ENCODE results near the gene SLC26A3.
A peak's percentile ranks its signal among the peaks of the same experiment; 100 is the strongest.

Gene SLC26A3

DNA sequence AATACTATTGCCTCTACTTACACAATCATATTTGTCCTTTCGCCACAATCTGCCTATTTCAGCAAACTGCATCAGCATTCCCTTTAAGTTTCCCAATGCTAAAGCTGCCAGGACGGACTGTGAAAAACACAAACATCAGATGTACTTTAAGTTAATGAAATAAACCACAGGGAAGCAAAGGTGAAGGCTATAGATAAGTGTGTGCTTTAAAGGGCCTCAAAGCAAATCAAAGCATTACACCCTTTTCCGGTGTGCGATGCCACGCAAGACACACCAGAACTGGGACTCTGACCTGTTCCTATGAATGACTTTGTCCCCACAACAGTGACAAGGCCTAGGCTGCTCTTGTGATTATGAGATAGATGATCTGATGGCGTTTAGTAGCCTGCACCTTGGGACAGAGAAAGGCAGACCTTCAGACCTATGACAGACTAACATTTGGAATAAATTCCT, 23.4 kb downstream of the SLC26A3 start:
- no peak overlapping the region for H3K27ac ChIP-seq
- TF ChIP-seq, protein P1, sequence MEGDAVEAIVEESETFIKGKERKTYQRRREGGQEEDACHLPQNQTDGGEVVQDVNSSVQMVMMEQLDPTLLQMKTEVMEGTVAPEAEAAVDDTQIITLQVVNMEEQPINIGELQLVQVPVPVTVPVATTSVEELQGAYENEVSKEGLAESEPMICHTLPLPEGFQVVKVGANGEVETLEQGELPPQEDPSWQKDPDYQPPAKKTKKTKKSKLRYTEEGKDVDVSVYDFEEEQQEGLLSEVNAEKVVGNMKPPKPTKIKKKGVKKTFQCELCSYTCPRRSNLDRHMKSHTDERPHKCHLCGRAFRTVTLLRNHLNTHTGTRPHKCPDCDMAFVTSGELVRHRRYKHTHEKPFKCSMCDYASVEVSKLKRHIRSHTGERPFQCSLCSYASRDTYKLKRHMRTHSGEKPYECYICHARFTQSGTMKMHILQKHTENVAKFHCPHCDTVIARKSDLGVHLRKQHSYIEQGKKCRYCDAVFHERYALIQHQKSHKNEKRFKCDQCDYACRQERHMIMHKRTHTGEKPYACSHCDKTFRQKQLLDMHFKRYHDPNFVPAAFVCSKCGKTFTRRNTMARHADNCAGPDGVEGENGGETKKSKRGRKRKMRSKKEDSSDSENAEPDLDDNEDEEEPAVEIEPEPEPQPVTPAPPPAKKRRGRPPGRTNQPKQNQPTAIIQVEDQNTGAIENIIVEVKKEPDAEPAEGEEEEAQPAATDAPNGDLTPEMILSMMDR (conservative IDR thresholded peaks at IDR 0.05) = no peak

DNA sequence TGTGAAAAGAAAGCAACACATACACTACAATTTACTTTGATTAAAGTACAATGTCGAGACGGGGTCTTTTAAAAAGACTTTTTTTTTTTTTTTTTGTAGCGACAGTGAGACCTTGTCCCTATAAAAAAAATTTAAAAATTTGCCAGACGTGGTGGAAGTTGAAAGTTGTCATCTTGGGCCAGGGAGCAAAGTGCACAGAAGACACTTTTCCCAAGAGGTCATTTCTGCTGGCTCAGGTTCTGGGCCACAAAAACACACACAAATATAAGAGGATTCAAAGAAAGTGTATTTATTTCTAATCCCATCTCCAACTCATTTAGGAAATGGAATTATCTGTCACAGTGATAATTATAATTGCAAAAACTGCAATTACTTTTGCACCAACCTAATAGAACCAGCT, 24.7 kb downstream of the SLC26A3 start:
- TF ChIP-seq, protein P1 (conservative IDR thresholded peaks at IDR 0.05) = no peak
- H3K27ac ChIP-seq = peak overlapping the region; percentile 41; the same call in 1 of the 2 replicates

DNA sequence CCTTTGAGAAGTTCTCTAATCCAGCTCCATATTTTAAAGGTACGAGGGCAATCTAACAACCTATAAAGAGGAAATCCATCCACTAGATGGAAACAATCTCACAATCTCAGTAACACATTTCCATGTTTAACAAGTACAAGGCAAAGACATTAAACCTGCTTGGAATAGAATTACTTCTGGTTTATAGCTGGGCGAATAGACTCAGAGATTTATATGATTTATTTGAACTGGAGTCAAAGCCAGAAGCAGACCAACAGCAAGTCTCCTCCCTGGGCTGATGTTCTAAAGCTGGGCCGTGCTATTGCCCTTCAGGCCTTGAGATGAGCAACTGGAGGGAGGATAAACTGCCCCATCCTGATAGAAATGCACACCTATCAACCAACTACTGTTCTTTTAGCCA, 25.3 kb downstream of the SLC26A3 start:
- peak overlapping the region; percentile 41; the same call in 1 of the 2 replicates for H3K27ac ChIP-seq
- TF ChIP-seq, protein P1 (conservative IDR thresholded peaks at IDR 0.05) = peak; percentile 46

DNA sequence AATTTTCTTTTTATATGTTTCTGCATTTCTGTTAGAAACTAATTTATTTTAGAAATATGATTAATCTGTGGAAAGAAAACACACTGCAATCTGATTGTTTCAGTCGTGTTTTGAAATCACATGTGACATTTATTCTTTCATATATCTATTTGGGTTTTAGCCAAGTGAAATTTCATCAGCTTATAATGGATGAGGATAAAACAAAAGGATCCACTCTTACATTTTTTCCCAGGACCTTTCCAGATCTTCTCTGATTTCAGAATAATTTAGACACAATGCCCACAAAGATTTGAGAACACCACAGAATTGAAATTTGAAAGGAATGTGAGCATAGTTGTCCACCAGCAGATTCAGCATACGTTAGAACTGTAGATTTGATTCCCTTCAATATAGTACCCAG, 30.0 kb downstream of the SLC26A3 start:
- TF ChIP-seq, protein P1 (conservative IDR thresholded peaks at IDR 0.05) = no peak
- no peak overlapping the region for H3K27ac ChIP-seq

DNA sequence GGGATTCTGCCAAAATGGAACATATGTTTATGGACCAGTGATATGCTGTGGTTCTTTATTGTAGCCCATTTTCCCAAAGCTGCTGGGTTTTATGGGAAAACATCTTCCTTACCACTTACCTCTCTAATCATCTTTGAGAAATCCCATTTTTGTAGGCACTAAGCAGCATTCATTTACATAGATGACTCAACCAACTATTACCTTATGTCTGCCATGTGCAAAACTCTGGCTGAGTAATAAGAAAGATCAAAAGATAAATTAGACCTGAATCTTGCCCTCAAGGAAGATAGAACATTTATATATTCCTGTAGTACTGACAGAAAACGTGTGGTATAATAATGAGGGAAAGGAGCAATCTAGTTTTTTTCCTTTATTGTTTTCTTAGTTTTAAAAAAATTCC, 34.8 kb downstream of the SLC26A3 start:
- no peak overlapping the region for H3K27ac ChIP-seq
- TF ChIP-seq, protein P1 (conservative IDR thresholded peaks at IDR 0.05) = no peak

DNA sequence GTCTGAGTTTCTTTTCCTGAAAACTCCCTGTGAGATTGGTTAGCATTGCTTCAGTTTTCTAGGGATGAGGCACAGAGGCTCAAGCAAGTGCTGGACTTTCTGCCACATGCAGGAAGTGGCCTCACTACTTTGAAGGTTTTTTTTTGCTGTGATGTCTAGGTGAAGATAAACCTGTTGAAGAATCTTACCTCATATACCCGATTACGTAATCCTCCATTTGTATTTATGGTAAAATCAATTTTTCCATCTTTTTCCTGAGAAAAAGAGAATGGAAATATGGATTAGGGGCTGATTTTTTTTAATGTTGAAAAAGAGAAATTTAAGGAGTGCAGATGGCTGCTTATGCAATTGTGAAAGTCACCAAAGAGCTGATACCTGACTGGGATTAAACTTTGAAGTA, 35.6 kb downstream of the SLC26A3 start:
- TF ChIP-seq, protein P1 (conservative IDR thresholded peaks at IDR 0.05) = no peak
- no peak overlapping the region for H3K27ac ChIP-seq

DNA sequence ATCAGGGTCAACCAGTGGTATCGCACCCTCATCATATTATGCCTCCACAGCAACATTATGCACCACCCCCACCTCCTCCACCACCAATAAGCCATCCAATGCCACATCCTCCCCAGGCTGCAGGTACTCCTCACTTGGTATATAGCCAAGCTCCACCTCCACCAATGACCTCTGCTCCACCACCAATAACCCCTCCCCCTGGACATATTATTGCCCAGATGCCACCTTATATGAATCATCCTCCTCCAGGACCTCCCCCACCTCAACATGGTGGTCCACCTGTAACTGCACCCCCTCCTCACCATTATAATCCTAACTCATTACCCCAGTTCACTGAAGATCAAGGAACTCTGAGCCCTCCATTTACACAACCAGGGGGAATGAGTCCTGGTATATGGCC, 44.4 kb downstream of the SLC26A3 start:
- TF ChIP-seq, protein P1 (conservative IDR thresholded peaks at IDR 0.05) = no peak
- no peak overlapping the region for H3K27ac ChIP-seq
